ENCODE data around the gene LMO3. TPM values are rescaled to one million over a fixed set of nuclear protein-coding genes. Genes with fewer than 3 reads are reported as not detected.

Gene LMO3
- total and polyA plus RNA-seq, 2 donors (not counting 3 experiments of a cell fraction or from before 2014, with no cell fraction given) = not detected

DNA sequence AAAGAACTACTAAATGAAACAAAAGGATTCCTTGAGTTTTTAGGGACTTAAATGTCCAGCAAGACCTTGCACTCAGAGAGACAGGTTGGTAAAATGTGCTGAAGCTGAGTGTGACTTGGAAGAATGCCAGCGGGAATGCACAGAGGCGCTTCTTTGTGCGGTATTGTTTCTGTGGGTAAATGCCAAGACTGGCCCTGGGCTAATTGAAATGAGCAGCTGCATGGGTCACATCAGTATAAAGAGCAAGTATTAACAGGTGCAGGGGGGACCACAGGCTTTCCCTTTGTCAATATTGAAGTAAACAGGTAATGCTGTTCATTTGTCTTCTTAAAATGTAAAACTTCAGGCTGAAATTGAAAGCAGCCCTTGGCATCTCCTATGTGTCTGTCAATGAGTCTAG is 74.3 kb downstream of the LMO3 start:
- Histone ChIP-seq H4K20me1 (replicated peaks; ENCODE audit: control insufficient read depth, extremely low read depth, insufficient read depth, low read length) (no peaks in the 10 kb centered on the region), H3K27me3 (ENCODE audit: control insufficient read depth in 2 of 2, insufficient read depth in 2 of 2, low read length in 2 of 2) (no peaks in the 10 kb centered on the region), H3K4me1 (ENCODE audit: control insufficient read depth, extremely low read depth, insufficient read depth, low read length) (no peaks in the 10 kb centered on the region), H3K9me3 (replicated peaks; ENCODE audit: control insufficient read depth, insufficient read depth, low read length) (no peaks in the 10 kb centered on the region), H3K36me3 (ENCODE audit: control insufficient read depth in 2 of 2, extremely low read depth in 1 of 2, insufficient read depth in 2 of 2, low read length in 2 of 2) (no peaks in the 10 kb centered on the region), H3K9ac (replicated peaks; ENCODE audit: extremely low read depth, insufficient read depth, low read length) (no peak overlapping the region), H3K9me1 (replicated peaks; ENCODE audit: control insufficient read depth, extremely low read depth, insufficient read depth, low read length) (no peaks in the 10 kb centered on the region), H2AFZ (ENCODE audit: low read depth, low read length) (no peak overlapping the region), H3K27ac (ENCODE audit: insufficient read depth, low read depth, low read length) (no peak overlapping the region), H3K4me2 (ENCODE audit: insufficient read depth, low read length) (no peak overlapping the region), H3K4me3 (replicated peaks in 1 of 3; ENCODE audit: insufficient read depth in 1 of 3, low read depth in 1 of 3, low read length in 3 of 3) (no peak overlapping the region), H3K79me2 (ENCODE audit: control insufficient read depth, insufficient read depth, low read length) (no peaks in the 10 kb centered on the region)
- intact Hi-C loops (cut with micrococcal nuclease) = no loop called here
- CTCF ChIA-PET = no interaction called here
- dilution Hi-C loops (cut with MboI; ENCODE audit: extremely low pct_ligation_motif_present, low sequenced_read_pairs) = no loop called here
- no peak for TF ChIP-seq GATA2 (IDR thresholded peaks at IDR 0.05; ENCODE audit: insufficient read depth, insufficient read length, low read depth, low read length)
- no peak for TF ChIP-seq EZH2 (IDR thresholded peaks at IDR 0.05; ENCODE audit: borderline replicate concordance, low read depth, low read length, severe bottlenecking)
- TF ChIP-seq JUN (IDR thresholded peaks at IDR 0.05; ENCODE audit: borderline replicate concordance, insufficient read depth, insufficient read length, low read depth) = no peak
- TF ChIP-seq, protein P1, sequence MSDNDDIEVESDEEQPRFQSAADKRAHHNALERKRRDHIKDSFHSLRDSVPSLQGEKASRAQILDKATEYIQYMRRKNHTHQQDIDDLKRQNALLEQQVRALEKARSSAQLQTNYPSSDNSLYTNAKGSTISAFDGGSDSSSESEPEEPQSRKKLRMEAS (IDR thresholded peaks at IDR 0.05; ENCODE audit: insufficient read depth, insufficient read length) = no peak
- no peak for TF ChIP-seq CTCF (IDR thresholded peaks at IDR 0.05; ENCODE audit: extremely low read depth in 1 of 2, insufficient read depth in 1 of 2, low read depth in 1 of 2, low read length in 2 of 2)
- no peak for TF ChIP-seq POLR2AphosphoS5 (IDR thresholded peaks at IDR 0.05; ENCODE audit: insufficient read depth, low read depth, low read length)
- no peak for TF ChIP-seq MYC (IDR thresholded peaks at IDR 0.05; ENCODE audit: low read depth, low read length)
- no peak for TF ChIP-seq POLR2A (IDR thresholded peaks at IDR 0.05; ENCODE audit: low read depth, low read length)
- TF ChIP-seq FOS (IDR thresholded peaks at IDR 0.05; ENCODE audit: borderline replicate concordance, insufficient read depth, low read length) = no peak
- POLR2A ChIA-PET = no interaction called here
- BruUV-seq (replicated peaks) = no TSS peak
- DNase-seq (ENCODE audit: low read depth, low spot score) (no peak), FAIRE-seq (no peak)

Measured in endothelial cell of umbilical vein (primary cell).